HG03095 (cell line): Measurements from ENCODE around the gene TNS3.

Source experiments
- ATAC-seq: cut with Tn5 transposase; IDR thresholded peaks from one replicate; pipeline ENCODE4 v1.9.1; 2021; ENCODE audit warnings: moderate library complexity; ENCODE audit not compliant: unreplicated experiment

The TNS3 gene

GRCh38 chr7:47529405-47529804 is 52.5 kb downstream of the TNS3 start:
- no peak for ATAC-seq

GRCh38 chr7:47528471-47528870 is 53.4 kb downstream of the TNS3 start:
- ATAC-seq: peak; percentile 65

DNA sequence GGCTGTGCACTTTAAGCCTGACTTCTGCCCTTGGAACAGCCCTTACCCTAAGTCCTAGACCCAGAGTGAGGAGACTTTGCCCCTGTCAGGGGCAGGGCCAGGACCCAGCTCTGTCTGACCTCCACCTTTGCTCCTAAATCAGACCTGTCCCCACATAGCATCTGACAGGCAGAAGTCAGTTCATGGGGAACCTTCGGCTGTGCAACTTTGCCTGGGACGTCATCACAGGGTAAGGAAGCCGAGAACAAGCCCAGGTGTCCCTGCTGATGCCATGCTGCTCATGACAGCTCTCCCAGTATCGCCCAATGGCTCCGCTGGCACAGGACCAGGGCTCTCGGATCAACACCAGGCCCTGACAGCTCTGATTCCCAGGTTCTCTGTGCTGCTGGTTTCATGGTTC is 55.4 kb downstream of the TNS3 start:
- no peak for ATAC-seq

- no peak for ATAC-seq
These were observed 56.8 kb downstream of the TNS3 start for GRCh38 chr7:47525066-47525623.

DNA sequence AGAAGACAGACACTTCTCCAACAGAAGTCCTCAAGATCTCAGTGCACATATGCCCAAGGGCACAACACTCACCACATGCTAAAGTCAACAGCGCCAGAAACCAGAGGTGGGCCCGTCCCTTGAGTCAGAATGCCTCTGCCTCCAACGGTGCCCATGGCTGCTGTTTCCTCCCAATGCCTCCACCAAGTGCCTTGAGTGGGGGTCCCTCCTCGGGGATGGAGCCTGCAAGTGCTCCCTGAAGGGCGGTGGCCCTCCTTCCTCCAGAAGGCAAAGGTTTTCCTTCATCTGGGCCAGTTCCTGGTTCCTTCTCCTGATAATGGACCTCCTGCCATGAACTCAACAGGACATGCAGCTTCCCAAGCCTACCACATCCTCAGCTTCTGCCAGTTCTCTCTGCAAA is 58.5 kb downstream of the TNS3 start:
- no peak for ATAC-seq

DNA sequence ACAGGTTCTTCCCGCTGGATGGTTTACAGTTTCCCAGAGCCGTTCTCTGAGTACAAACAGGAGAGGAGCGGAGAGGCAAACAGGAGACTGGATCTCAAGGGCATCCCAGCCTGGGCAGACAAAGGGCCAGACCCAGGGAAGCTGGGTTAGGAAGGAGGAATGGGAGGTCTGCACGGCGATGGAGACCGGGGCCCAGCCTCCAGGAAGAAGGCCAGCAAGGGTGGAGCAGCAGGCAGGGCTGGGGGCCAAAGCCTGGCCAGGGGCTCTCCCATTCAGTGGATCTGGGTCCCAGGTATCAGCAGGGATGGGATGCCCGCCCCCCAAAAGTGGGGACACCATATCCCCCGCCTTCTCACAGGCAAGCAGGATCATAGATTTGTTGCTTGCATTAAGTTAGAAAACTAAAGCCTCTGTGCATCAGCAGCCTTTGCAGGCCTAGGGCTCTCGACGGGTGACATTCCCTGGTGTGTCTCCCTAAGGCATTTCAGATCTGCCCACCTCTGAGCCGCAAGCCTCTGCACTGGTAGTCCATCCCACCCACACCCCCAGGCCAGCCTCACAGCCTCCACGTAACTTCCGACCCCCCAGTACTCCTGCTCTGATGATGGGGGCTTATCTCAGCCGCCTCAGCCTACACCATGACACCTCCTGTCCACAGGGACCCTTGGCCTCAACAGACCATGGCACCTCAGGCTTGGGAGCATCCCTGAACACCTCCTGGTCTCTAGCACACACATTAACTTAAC is 59.9 kb downstream of the TNS3 start:
- no peak for ATAC-seq

DNA sequence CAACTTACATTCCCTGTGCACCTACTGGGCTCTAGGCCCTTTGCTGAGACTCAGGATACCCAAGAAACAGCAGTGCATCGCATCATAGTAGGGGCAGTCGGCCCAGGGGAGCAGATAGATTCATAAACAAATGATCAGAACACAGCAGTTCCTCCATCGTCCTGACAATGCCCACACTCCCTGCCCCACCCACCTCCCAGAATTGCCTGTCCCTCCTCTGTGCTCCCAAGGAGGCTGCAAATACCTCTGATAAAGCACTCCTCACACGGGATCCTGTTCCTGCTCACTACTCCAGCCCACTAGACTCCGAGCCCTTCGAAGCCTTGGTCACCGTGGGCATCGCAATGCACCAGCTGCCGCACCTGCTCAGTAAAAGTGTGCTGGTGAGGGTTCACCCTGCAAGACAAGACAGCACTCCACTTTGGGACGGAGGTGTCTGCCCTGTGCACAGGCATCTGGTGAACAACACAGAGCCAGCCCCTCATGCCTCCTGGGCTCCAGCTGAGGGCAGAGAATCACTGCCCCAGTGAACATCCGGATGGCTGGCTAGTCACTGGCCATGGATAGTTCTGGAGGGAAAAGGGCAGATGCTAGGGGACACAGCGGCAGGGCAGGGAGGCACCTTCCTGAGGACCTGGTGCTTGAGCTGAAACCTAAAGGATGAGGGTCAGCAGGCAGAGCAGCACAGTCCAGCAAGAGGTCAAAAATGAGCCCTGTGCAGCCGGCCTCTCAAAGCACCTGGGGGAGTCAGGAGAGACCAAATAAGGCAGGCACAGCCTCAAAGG is 60.7 kb downstream of the TNS3 start:
- ATAC-seq: no peak

DNA sequence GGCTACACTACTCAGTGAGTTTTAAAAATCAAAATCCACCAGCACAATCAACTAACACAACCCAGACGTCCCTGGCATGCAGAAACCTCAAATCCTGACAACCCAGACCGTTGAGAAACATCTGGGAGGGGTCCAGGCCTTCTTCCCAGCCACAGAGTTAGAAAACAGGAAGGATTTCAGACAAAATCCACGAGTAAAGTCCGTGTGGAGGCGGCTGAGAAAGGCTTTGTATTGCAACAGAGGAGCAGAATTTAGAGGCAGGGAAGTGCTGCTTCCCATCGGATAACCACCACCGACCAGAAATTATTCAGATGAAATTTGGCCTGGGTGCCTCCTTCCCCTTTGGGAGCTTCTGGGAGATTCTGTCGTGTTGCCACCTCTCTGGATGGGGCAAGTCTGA is 61.5 kb downstream of the TNS3 start:
- ATAC-seq: no peak

DNA sequence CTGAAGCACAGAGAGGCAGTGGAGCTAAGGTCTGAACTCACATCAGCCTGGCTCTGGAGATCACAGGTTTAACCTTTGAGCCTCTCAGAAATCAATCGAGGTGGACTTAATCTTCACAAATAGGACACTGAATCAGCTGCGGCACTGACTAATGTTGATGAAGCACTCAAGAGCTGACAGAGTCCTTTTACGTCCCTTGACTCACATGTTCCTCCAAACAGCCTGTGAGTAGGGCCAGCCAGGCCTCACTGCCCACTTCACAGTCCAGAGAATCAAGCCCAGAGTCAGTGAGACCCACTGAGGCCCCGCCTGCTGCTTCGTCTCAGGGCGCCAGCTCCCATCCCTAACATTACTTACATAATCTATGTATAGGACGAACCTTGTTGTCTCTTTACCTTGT is 63.1 kb downstream of the TNS3 start:
- ATAC-seq: no peak

DNA sequence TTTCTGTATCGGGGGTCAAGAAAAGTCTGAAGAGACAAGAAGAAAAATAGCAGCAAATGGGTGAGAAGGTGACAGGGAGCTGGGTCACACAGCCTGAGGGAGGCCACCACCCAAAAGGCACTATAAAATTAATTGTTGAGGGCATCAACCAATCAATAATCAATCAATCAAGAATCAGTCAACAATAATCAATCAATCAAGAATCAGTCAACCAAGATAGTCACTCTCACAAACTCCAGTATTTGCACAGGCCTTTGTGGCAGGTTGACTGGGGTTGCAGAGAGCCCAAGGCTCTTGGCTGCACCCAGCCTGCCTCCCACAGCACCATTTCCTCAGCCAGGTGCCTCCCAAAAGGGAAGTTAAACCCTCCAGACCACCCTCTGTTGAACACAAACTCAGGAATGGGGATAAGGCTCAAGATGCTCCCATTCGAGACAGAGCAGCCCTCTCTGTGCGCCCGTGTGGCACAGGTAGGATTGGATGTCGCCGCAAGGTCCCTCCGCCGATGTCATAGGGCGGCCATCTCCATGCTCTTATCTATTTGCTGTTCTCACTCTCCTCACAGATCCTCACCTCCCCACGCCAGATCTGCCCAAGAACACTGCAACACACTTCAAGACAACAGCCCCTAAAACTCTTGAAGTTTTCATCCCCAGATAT is 64.0 kb downstream of the TNS3 start:
- no peak for ATAC-seq

- no peak for ATAC-seq
These were observed 64.8 kb downstream of the TNS3 start for GRCh38 chr7:47516985-47517600.

DNA sequence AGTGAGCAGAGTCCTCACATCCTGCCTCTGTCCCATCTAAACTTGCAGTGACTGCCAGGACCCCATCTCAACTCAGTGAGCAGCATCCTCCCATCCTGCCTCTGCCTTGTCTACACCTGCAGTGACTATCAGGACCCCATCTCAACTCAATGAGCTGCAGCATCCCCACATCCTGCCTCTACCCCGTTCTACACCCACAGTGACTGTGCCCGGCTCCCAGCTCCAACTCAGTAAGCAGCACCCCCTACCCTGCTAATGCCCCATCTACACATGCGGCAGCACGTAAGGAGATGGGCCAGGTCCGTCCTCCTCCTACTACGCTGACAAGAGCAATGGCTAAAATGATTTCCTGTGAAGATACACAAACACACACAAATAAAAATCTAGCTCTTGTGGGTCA is 65.5 kb downstream of the TNS3 start:
- ATAC-seq: no peak

- ATAC-seq: no peak
These were observed 66.5 kb downstream of the TNS3 start for GRCh38 chr7:47515305-47515834.

DNA sequence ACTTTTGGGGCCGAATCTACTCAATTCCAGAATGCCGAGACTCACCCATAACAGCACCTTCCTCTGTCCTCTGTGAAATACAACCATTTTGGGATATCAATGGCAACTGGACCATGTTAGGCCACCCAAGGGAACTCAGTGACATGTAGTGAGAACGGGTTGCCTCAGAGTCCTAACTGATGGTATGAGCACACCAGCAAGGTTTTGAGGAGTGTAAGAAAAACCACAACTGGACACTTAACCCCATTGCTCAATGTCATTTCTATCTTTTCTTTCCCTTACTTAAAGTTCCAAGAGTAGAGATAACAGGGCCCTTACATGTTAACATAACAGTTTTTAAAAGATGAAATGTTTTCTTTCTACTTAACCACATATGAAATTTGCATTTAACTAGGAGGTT is 67.1 kb downstream of the TNS3 start:
- ATAC-seq: no peak

DNA sequence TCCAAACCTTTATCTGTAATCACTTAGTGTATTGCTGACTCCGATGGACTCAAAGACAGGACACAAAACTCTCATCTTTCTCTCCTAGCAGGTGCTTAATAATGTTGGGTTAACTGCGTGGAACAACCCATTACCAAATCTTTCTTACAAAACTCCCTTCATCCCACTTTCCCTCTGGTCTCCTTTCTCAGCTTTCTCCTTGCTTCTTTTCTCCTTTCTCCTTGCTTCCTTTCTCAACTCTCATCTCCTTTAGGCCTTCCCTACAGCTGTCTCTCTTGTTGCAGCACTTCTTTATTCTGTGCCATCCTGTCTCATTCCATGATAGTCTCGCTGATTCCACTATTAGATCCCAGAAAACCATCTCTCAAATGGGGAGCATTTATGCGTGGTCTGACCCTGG is 67.5 kb downstream of the TNS3 start:
- no peak for ATAC-seq

DNA sequence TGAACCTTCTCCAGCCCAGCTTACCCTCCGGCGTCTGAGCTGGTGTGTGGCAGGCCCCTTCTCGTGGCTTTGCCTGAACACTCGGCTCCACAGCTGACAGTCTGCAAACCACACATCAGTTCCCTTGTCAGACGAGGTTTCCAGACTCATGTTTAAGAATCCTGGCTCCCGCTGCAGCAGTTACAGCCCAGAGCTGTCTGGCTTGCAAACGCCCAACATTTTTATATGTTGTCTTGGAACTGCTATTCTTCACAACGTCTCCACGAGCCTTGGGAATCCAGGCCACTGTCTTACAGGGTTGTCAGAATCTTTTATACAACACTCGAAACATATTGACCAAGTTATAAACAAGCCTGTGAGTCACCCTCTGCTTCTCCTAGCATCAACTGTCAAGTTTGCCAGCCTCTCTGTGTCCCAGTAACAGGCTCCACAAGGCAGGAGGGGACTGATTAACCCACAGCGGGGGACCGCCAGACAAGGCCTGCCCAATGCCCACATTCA is 68.1 kb downstream of the TNS3 start:
- no peak for ATAC-seq

DNA sequence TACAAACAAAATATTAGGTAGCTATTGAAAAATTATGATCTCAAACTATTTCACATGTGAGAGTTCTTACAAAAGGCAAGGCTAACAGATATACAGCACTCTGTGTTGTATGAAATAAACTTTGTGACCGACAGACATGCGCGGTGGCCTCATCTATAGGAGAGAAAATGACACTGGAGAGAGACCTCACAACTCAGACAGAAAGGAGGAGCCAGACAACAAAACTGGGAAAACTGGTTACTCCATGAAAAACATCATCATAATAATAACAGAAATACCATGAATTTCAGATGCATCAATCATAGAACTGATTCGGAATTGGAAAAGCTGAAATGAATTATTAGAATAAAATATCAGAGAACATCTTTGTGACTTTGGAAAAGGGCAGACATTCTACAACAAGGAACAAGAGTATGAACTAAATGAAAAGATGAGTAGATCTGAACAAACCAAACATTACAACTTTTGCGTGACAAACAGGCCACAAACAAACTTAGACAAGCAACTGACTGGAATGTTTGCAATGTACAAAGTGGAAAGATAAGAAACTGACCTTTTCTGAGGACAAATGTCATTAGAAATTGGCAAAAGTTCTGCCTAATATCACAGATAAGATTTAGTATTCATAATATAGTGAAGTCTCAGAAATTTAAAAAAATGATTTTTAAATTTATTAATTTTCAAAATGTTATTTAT is 69.3 kb downstream of the TNS3 start:
- ATAC-seq: no peak

GRCh38 chr7:47511699-47512370 is 70.1 kb downstream of the TNS3 start:
- no peak for ATAC-seq

DNA sequence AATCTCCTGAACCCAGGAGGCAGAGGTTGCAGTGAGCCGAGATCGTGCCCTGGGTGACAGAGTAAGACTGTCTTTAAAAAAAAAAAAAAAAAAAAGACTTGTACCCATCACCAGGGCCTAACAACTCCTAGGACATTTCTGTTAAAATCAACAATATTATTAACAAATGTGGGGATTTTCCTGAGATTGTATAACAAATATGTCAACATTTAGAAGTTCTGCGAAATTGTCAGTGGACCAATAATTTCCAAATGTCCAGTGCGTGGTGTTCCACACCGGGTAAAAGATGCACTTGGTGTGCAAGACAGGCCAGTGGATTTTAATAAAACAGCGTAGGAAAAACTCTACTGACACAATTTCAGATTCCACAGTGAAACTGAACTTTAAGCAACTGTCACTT is 71.1 kb downstream of the TNS3 start:
- no peak for ATAC-seq

- no peak for ATAC-seq
These were observed 71.7 kb downstream of the TNS3 start for GRCh38 chr7:47510192-47510591.
